ENCODE measurements around the gene LRRK2. TPM values are rescaled to one million over a fixed set of nuclear protein-coding genes. Genes with fewer than 3 reads are reported as not detected.

Gene LRRK2
- total and polyA plus RNA-seq, 2 of the 13 experiments (the other 11 are each of a cell fraction or from before 2014, with no cell fraction given), result not detected

DNA sequence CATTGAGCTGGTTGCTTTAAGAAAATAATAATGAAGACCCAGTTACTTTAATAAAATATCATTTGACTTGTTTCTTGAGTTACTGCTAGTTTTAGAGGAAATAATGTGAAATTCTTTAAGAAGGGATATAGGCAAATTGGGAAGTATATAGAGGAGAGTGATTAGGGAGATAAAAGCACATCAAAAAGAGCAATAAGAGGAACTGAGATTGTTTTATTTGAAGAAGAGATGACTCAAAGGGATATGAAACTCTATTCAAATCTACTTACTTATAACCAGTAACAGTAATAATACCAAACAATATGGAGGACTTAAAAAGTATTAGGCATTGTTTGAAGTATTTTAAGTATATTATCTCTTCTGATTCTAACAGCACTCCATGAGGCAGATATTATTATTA is 37.1 kb downstream of the LRRK2 start:
- Histone ChIP-seq H3K27me3 (ENCODE audit: control insufficient read depth in 1 of 2, insufficient read depth in 2 of 2, low read length in 2 of 2) (no peaks in the 10 kb centered on the region), H3K27ac (ENCODE audit: extremely low read length, insufficient read depth, low read length) (no peak overlapping the region), H3K9ac (ENCODE audit: insufficient read depth, low read depth, low read length) (no peak overlapping the region), H3K4me3 (replicated peaks in 1 of 3; ENCODE audit: insufficient read depth in 1 of 3, low read depth in 2 of 3, low read length in 3 of 3) (no peak overlapping the region), H3K79me2 (ENCODE audit: insufficient read depth, low read length) (no peaks in the 10 kb centered on the region), H3K9me3 (ENCODE audit: low read length) (no peaks in the 10 kb centered on the region), H3K4me1 (ENCODE audit: insufficient read depth, low read length) (no peaks in the 10 kb centered on the region), H3K4me2 (ENCODE audit: low read depth, low read length) (no peak overlapping the region), H3K36me3 (replicated peaks in 1 of 2; ENCODE audit: control insufficient read depth in 1 of 2, insufficient read depth in 2 of 2, low read length in 2 of 2) (no peaks in the 10 kb centered on the region), H2AFZ (ENCODE audit: low read length) (no peak overlapping the region), H4K20me1 (ENCODE audit: insufficient read depth, low read length) (no peaks in the 10 kb centered on the region)
- ChIA-PET CTCF (ENCODE audit: low intra/inter-chr PET ratio, low total read pairs) (no interaction called here), POLR2A (no interaction called here)
- TF ChIP-seq RAD51 (IDR thresholded peaks at IDR 0.05; ENCODE audit: borderline replicate concordance), result no peak
- TF ChIP-seq SOX6 (IDR thresholded peaks at IDR 0.05), result no peak
- TF ChIP-seq SOX6 (CRISPR knock-in tag; IDR thresholded peaks at IDR 0.05), result no peak
- no peak for TF ChIP-seq MEIS2 (CRISPR knock-in tag; IDR thresholded peaks at IDR 0.05)
- intact Hi-C loops (cut with micrococcal nuclease; ENCODE audit: unreplicated experiment), result no loop called here
- no peak for FAIRE-seq
- DNase-seq (ENCODE audit: low spot score), result no peak
- in situ Hi-C loops (cut with HindIII; ENCODE audit: extremely low pct_ligation_motif_present, low pct_unique_long_range_greater_than_20kb), result no loop called here
- BruUV-seq (replicated peaks), result no TSS peak
- ATAC-seq, result no peak

DNA sequence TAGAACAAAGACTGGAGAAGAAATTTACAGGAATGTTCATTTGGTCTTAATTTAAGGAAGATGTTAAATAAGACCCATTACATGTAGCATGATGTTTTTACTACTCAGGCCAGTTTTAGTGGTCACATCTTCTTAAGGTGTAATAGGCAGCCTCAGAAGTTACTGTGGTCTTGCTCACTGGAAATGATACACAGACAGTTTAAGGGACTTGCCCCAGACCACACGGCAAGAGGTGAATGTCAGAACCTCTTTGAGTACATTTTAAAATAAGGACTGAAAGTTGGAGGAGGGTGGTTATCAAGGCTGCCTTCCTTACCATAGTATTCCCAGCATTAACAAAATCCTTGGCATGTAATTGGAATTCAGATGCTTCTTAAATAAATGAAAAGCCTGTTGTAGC is 37.9 kb downstream of the LRRK2 start:
- ChIA-PET POLR2A (no interaction called here), CTCF (ENCODE audit: low intra/inter-chr PET ratio, low total read pairs) (no interaction called here)
- intact Hi-C loops (cut with micrococcal nuclease; ENCODE audit: unreplicated experiment) (no loop called here), in situ Hi-C loops (cut with HindIII; ENCODE audit: extremely low pct_ligation_motif_present, low pct_unique_long_range_greater_than_20kb) (no loop called here)
- Histone ChIP-seq H3K4me1 (ENCODE audit: insufficient read depth, low read length) (no peaks in the 10 kb centered on the region), H3K27ac (ENCODE audit: extremely low read length, insufficient read depth, low read length) (no peak overlapping the region), H3K4me3 (replicated peaks in 1 of 3; ENCODE audit: insufficient read depth in 1 of 3, low read depth in 2 of 3, low read length in 3 of 3) (no peak overlapping the region), H3K9ac (ENCODE audit: insufficient read depth, low read depth, low read length) (no peak overlapping the region), H3K27me3 (ENCODE audit: control insufficient read depth in 1 of 2, insufficient read depth in 2 of 2, low read length in 2 of 2) (no peaks in the 10 kb centered on the region), H3K79me2 (ENCODE audit: insufficient read depth, low read length) (no peaks in the 10 kb centered on the region), H2AFZ (ENCODE audit: low read length) (no peak overlapping the region), H3K9me3 (ENCODE audit: low read length) (no peaks in the 10 kb centered on the region), H3K36me3 (replicated peaks in 1 of 2; ENCODE audit: control insufficient read depth in 1 of 2, insufficient read depth in 2 of 2, low read length in 2 of 2) (no peaks in the 10 kb centered on the region), H3K4me2 (ENCODE audit: low read depth, low read length) (no peak overlapping the region), H4K20me1 (ENCODE audit: insufficient read depth, low read length) (no peaks in the 10 kb centered on the region)
- no TSS peak for BruUV-seq (replicated peaks)
- WGBS (ENCODE audit: low lambda C conversion rate), result 0% methylated on average over 1 of the region's 1 CpG
- ATAC-seq, result no peak
- no peak for DNase-seq (ENCODE audit: low spot score)
- FAIRE-seq, result no peak
- TF ChIP-seq ZFP41 (CRISPR knock-in tag; IDR thresholded peaks at IDR 0.05; ENCODE audit: borderline replicate concordance) (no peak), RARG (CRISPR knock-in tag; IDR thresholded peaks at IDR 0.05; ENCODE audit: low read depth) (no peak), RBM22 (optimal IDR thresholded peaks at IDR 0.05; ENCODE audit: low read length) (no peak), ZNF615 (CRISPR knock-in tag; IDR thresholded peaks at IDR 0.05; ENCODE audit: borderline replicate concordance) (no peak), ZNF629 (CRISPR knock-in tag; conservative IDR thresholded peaks at IDR 0.05) (no peak)
- TF ChIP-seq, protein P1, sequence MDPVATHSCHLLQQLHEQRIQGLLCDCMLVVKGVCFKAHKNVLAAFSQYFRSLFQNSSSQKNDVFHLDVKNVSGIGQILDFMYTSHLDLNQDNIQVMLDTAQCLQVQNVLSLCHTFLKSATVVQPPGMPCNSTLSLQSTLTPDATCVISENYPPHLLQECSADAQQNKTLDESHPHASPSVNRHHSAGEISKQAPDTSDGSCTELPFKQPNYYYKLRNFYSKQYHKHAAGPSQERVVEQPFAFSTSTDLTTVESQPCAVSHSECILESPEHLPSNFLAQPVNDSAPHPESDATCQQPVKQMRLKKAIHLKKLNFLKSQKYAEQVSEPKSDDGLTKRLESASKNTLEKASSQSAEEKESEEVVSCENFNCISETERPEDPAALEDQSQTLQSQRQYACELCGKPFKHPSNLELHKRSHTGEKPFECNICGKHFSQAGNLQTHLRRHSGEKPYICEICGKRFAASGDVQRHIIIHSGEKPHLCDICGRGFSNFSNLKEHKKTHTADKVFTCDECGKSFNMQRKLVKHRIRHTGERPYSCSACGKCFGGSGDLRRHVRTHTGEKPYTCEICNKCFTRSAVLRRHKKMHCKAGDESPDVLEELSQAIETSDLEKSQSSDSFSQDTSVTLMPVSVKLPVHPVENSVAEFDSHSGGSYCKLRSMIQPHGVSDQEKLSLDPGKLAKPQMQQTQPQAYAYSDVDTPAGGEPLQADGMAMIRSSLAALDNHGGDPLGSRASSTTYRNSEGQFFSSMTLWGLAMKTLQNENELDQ (CRISPR knock-in tag; IDR thresholded peaks at IDR 0.05; ENCODE audit: borderline replicate concordance), result no peak
- TF ChIP-seq, protein P2, sequence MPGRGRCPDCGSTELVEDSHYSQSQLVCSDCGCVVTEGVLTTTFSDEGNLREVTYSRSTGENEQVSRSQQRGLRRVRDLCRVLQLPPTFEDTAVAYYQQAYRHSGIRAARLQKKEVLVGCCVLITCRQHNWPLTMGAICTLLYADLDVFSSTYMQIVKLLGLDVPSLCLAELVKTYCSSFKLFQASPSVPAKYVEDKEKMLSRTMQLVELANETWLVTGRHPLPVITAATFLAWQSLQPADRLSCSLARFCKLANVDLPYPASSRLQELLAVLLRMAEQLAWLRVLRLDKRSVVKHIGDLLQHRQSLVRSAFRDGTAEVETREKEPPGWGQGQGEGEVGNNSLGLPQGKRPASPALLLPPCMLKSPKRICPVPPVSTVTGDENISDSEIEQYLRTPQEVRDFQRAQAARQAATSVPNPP (CRISPR knock-in tag; IDR thresholded peaks at IDR 0.05), result no peak
- TF ChIP-seq, protein P3, sequence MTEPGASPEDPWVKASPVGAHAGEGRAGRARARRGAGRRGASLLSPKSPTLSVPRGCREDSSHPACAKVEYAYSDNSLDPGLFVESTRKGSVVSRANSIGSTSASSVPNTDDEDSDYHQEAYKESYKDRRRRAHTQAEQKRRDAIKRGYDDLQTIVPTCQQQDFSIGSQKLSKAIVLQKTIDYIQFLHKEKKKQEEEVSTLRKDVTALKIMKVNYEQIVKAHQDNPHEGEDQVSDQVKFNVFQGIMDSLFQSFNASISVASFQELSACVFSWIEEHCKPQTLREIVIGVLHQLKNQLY (CRISPR knock-in tag; IDR thresholded peaks at IDR 0.05), result no peak
